NCI-H1105 (cell line): ENCODE results near the gene D2HGDH.
A peak's percentile ranks its signal among the peaks of the same experiment; 100 is the strongest.
"Not testable (repeated sequence)": the region's sequence is repeated elsewhere in the genome, so short reads cannot be mapped to it uniquely, and the experiment has no call there.

Source experiments
- DNase-seq: peaks from one replicate; lab custom pipeline; 2025; lab: John Stamatoyannopoulos, UW

D2HGDH gene

DNA sequence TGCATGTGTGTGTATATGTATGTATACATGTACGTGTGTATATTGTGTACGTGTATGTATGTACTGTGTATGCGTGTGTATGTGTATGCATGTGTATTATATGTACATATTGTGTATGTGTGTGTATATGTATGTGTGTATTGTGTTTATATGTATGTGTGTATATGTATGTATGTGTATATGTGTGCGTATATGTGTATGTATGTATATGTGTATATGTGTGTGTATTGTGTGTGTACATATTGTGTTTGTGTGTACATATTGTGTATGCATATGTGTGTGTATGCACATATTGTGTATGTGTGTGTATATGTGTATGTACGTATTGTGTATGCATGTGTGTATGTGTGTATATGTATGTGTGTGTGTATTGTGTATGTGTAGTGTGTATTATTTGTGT is 59.0 kb downstream of the D2HGDH start:
- DNase-seq: no peak

GRCh38 chr2:241794250-241794823 is 59.9 kb downstream of the D2HGDH start:
- no peak for DNase-seq

DNA sequence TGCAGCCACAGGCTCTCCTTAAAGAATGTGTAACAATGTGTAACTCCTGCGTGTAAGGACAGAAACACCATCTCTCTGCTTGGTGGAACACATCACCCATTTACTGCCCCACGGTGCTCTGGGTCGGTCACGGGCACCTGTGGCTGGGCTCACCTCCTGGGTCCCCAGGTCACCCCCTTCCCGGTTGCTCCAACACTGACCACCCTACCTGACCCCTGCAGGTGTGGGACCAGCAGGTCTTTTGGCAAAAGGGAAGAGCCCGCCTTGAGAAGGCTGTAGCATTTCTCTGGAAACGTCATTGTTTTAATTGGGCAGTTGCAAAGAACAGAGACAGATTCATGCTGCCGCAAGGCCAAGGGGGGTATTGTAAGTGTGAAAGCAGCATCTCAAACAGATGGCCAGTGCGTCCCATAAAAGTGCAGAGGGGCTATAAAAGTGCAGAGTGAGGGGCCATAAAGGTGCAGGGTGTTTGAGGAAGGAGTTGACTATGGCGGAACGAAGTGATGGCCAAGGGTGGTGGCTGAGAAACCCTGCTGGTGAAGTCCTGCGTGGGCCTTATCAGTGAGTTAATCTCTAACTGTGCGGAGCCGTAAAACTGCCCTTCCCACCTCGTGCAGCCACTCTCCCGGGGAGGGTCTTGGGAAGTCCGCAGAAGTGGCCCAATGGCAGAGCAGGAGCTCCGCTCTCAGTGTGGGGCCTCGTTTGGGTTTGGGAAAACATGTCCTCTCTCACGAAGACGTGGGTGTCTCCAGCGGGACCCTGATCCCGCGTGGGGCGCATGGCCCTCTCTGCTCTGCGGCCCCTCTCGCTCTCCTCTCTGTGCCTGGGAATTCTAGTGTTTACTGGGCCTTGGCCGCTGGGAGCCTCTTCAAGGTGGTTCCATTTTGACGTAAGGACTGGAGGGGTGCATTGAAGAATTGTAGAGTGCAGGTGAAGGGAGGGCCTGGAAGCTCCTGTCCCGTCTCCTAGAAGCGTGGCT is 60.9 kb downstream of the D2HGDH start:
- DNase-seq: no peak

GRCh38 chr2:241796209-241796608 is 61.8 kb downstream of the D2HGDH start:
- no peak for DNase-seq

DNA sequence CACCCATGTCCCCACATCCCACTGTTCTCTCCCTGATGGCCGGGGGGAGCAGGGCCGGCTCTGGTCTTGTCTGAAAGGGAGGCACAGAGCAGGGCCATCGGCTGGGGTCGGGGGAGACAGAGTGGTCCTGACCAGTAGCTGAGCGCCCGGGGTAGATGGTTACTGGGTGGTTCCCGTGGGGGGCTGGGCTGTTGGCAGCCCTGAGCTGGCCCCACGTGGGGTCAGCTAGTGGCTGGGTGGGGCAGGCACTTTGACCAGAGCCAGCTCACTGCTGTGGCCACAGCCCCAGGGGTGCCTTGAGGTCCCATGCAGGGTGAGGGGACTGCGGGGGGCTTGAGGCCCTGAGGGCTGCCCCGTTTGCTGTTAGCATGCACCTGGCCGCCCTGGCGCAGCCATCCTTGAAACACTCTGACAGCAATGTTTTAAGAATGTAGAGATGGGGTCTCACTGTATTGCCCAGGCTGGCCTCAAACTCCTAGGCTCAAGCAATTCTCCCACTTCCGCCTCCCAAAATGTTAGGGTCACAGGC is 62.2 kb downstream of the D2HGDH start:
- no peak for DNase-seq

GRCh38 chr2:241797441-241798080 is 63.1 kb downstream of the D2HGDH start:
- no peak for DNase-seq

DNA sequence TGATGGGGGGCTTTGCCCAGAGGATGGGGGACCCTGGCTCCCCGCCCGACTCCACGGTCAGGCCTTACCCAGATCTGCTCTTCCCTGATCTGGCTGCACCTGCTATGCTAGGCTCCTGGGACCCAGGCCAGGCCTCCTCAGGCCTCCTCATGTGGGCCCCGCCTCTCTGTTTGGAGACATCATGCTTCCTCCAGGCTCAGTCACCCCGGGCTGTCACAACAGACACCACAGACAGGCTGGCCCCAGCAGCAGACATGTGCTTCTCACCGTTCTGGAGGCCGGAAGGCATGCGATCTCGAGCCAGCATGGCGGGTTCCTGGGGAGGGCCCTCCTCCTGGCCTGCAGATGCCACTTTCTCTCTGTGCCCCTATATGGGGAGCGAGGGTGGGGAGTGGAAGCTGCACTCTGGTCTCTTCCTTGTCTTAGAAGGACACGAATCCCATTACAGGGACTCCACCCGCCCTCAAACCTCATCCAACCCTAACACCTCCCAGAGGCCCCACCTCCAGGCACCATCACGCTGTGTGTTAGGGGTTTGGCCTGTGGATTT is 63.7 kb downstream of the D2HGDH start:
- no peak for DNase-seq

GRCh38 chr2:241798631-241799521 is 64.4 kb downstream of the D2HGDH start:
- no peak for DNase-seq

DNA sequence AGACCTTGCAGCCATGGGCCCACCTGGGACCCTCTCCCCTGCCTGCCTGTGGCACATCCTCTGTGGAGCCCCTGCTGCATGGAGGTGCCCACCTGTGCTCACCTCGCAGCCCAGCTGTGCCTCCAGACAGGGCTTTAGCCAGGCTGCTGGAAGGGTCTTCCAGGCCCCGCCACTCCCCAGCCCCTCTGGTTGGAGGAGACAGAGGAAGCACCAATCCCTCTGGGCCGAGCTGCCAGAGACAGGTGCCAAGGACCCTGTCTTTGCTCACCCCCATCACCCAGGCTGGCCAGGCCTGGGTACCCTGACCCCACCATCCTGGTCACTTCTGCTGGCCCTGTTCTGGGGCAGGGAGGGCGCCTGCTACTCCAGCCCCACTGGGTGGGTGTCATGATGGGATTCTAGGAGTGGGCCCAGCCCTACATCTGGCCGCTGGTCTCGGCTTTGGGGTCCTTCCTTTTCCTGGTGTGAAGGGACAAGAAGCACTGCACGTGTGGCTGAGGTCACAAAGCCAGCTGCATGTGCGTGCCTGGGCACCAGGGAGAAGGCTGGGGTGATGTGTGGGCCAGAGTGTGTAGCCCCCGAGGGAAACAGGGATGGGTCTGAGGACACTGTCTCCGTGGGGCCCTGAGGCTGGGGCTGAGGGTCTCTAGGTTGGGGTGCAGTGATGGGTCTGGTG is 65.2 kb downstream of the D2HGDH start:
- DNase-seq: no peak

- DNase-seq: not testable (repeated sequence)
These were observed 65.9 kb downstream of the D2HGDH start for GRCh38 chr2:241800198-241800903.

DNA sequence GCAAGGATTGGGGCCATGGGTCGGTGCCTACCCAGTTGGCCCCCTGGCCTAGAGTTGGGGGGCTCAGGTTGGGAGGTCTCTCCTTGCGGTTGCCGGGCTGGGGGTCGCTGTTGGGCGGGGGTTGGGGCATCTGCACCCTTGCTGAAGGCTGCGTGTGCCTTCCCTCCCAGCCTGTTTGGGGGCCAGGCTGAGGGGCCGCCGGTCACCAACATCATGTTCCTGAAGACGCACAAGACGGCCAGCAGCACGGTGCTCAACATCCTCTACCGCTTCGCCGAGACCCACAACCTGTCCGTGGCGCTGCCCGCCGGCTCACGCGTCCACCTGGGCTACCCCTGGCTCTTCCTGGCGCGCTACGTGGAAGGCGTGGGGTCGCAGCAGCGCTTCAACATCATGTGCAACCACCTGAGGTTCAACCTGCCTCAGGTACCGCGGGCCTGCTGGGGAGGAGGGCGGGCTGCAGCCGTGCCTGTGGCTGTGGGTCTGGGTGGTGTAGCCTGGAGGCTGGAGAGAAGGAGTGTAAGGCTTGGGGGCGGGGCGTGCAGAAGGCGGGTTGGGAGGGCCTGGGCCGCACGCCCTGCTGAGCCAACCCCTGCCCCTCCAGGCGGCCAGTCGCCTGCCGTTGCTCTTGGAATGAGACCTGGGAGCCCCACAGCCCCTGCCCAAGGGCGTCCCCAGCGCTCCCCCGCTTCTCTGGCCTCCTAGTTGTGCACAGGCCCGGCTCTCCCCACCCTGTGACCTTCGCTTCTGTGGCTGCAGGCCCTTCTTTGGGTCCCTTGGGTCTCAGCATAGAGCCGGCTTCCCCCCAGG is 67.4 kb downstream of the D2HGDH start:
- no peak for DNase-seq

DNA sequence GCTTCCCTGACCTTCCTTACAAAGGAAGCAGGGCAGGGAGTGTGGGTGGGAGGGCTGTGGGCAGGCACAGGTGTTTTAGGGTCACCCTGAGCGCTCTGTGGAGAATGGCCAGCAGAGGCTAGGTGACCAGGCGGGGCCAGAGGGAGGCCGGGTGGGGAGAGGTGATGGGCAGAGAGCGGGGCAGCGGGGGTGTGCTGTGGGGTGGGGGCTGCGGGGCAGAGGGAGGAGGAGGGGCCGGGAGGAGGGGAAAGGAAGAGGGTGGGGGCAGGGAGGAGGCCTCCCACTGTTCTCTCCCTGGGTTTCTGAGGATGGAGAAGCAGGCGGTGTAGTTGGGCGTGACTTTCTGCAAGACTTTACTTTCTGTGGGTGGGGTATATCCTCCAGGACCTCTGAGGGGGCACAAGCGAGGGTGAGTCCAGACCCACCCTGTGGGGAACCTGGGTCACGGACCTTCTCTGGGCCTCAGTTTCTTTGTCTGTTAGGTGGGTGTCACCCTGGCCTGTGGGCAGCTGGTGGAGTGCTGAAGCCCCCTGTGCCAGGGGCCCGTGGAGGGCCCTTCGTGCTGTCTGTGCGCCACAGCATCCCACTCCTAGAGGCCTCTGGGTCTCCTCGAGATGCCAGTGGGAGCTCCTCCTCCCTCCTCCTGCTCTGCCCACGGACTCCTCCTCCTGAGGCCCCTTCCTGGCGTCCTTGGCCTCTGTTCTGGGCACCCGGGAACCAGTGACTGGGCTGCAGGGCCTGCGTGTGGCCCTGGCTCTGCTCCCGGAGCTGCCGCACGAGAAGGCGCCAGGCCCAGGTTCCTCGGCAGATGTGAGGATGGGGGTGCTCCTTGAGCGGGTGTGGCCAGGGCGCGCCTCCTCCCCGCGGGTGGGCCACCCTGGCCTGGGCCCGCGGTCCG is 68.2 kb downstream of the D2HGDH start:
- DNase-seq: no peak

DNA sequence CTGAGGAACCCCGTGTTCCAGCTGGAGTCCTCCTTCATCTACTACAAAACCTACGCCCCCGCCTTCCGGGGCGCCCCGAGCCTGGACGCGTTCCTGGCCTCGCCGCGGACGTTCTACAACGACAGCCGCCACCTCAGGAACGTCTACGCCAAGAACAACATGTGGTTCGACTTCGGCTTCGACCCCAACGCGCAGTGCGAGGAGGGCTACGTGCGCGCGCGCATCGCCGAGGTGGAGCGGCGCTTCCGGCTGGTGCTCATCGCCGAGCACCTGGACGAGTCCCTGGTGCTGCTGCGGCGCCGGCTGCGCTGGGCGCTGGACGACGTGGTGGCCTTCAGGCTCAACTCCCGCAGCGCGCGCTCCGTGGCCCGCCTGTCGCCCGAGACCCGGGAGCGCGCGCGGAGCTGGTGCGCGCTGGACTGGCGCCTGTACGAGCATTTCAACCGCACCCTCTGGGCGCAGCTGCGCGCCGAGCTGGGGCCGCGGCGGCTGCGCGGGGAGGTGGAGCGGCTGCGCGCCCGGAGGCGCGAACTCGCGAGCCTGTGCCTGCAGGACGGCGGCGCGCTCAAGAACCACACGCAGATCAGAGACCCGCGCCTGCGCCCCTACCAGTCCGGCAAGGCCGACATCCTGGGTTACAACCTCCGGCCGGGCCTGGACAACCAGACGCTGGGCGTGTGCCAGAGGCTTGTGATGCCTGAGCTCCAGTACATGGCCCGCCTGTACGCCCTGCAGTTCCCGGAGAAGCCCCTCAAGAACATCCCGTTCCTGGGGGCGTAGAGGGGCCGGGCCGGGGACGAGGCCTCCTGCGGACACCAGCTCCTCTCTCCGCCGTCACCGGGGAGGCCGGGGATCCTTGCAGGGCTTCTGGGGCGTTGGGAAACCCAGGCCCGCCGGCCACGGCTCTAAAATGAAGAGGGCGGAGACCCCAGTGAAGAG is 69.2 kb downstream of the D2HGDH start:
- peak; percentile 38 for DNase-seq

GRCh38 chr2:241804326-241805229 is 70.1 kb downstream of the D2HGDH start:
- DNase-seq: no peak

GRCh38 chr2:241806217-241806616 is 71.8 kb downstream of the D2HGDH start:
- not testable (repeated sequence) for DNase-seq
